ENCODE results near the gene RGL3. TPM values are rescaled to one million over a fixed set of nuclear protein-coding genes. Genes with fewer than 3 reads are reported as not detected.
A peak's percentile ranks its signal among the peaks of the same experiment; 100 is the strongest.

Gene RGL3
- total RNA-seq, 3 donors from 2014 or later: 3.7 to 18.4 (median 9.8) TPM

GRCh38 chr19:11448410-11448809 is 29.3 kb upstream of the RGL3 start:
- TF ChIP-seq POLR2AphosphoS5 (IDR thresholded peaks at IDR 0.05) (no peak), CTCF (IDR thresholded peaks at IDR 0.05) (no peak), POLR2A (IDR thresholded peaks at IDR 0.05) (no peak)
- H3K27me3 ChIP-seq: no peaks in the 10 kb centered on the region
- H3K4me1 ChIP-seq: no peaks in the 10 kb centered on the region
- H3K9me3 ChIP-seq: no peaks in the 10 kb centered on the region
- no peak overlapping the region for H3K27ac ChIP-seq
- no peak for DNase-seq (ENCODE audit: low spot score in 2 of 2)
- H3K36me3 ChIP-seq: peaks cover 17% of the 10 kb centered on the region
- intact Hi-C loops (cut with DNase I; ENCODE audit: low total_unique reads): no loop called here
- H3K4me3 ChIP-seq: no peak overlapping the region

- peaks cover 17% of the 10 kb centered on the region for H3K36me3 ChIP-seq
- no peak overlapping the region for H3K4me3 ChIP-seq
- peak overlapping the region in 1 of 2 donors; percentile 21 for H3K27ac ChIP-seq
- no peaks in the 10 kb centered on the region for H3K27me3 ChIP-seq
- no peak for DNase-seq (ENCODE audit: low spot score in 2 of 2)
- intact Hi-C loops (cut with DNase I; ENCODE audit: low total_unique reads): no loop called here
- TF ChIP-seq POLR2AphosphoS5 (IDR thresholded peaks at IDR 0.05) (no peak), CTCF (IDR thresholded peaks at IDR 0.05) (no peak), POLR2A (IDR thresholded peaks at IDR 0.05) (no peak)
- H3K4me1 ChIP-seq: no peaks in the 10 kb centered on the region
- no peaks in the 10 kb centered on the region for H3K9me3 ChIP-seq
Observed at GRCh38 chr19:11447347-11448262, 28.5 kb upstream of the RGL3 start.

GRCh38 chr19:11446652-11447301 is 27.7 kb upstream of the RGL3 start:
- no peak for DNase-seq (ENCODE audit: low spot score in 2 of 2)
- Histone ChIP-seq H3K4me1 (no peaks in the 10 kb centered on the region), H3K4me3 (no peak overlapping the region), H3K9me3 (no peaks in the 10 kb centered on the region), H3K27me3 (no peaks in the 10 kb centered on the region), H3K27ac (peak overlapping the region in 1 of 2 donors; percentile 21), H3K36me3 (peaks cover 17% of the 10 kb centered on the region)
- TF ChIP-seq CTCF (IDR thresholded peaks at IDR 0.05) (peak; percentile 19 to 73 (median 70)), POLR2A (IDR thresholded peaks at IDR 0.05) (no peak)
- intact Hi-C loops (cut with DNase I; ENCODE audit: low total_unique reads): no loop called here

GRCh38 chr19:11446271-11446651 is 27.1 kb upstream of the RGL3 start:
- TF ChIP-seq CTCF (IDR thresholded peaks at IDR 0.05): no peak
- TF ChIP-seq POLR2A (IDR thresholded peaks at IDR 0.05): no peak
- no peak for TF ChIP-seq POLR2AphosphoS5 (IDR thresholded peaks at IDR 0.05)
- H3K4me1 ChIP-seq: no peaks in the 10 kb centered on the region
- H3K4me3 ChIP-seq: no peak overlapping the region
- peaks cover 17% of the 10 kb centered on the region for H3K36me3 ChIP-seq
- no peaks in the 10 kb centered on the region for H3K27me3 ChIP-seq
- no peaks in the 10 kb centered on the region for H3K9me3 ChIP-seq
- intact Hi-C loops (cut with DNase I; ENCODE audit: low total_unique reads): no loop called here
- peak overlapping the region in 1 of 2 donors; percentile 21 for H3K27ac ChIP-seq
- DNase-seq (ENCODE audit: low spot score in 2 of 2): no peak

- peaks cover 17% of the 10 kb centered on the region for H3K36me3 ChIP-seq
- peak overlapping the region; percentile 80 to 83 for H3K27ac ChIP-seq
- TF ChIP-seq POLR2AphosphoS5 (IDR thresholded peaks at IDR 0.05): no peak
- no peak for TF ChIP-seq POLR2A (IDR thresholded peaks at IDR 0.05)
- TF ChIP-seq CTCF (IDR thresholded peaks at IDR 0.05): no peak
- H3K9me3 ChIP-seq: no peaks in the 10 kb centered on the region
- H3K4me1 ChIP-seq: no peaks in the 10 kb centered on the region
- intact Hi-C loops (cut with DNase I; ENCODE audit: low total_unique reads): no loop called here
- no peaks in the 10 kb centered on the region for H3K27me3 ChIP-seq
- DNase-seq (ENCODE audit: low spot score in 2 of 2): no peak
- no peak overlapping the region for H3K4me3 ChIP-seq
Observed at GRCh38 chr19:11445141-11445540, 26.0 kb upstream of the RGL3 start.

All from breast epithelium (tissue), 4 donors.